Ovary (tissue), 9 donors: ENCODE results near the gene HIRIP3. TPM values are rescaled to one million over a fixed set of nuclear protein-coding genes. Genes with fewer than 3 reads are reported as not detected.
A peak's percentile ranks its signal among the peaks of the same experiment; 100 is the strongest.

Experiments
- DNase-seq, 5 donors: peaks; one replicate each; pipeline ENCODE4 v3.0.0-alpha.2; 2019 to 2020
- H3K27ac ChIP-seq, 2 donors: fragments of 200-600 bp; one replicate each; pipeline versions ENCODE4 v1.5.1 to v1.8.0; 2019 to 2022
- H3K27me3 ChIP-seq: fragments of 200-600 bp; one replicate; pipeline ENCODE4 v1.8.0; 2022
- H3K36me3 ChIP-seq: fragments of 200-600 bp; sonication (generic); one replicate; pipeline ENCODE4 v1.5.1; 2019
- H3K4me1 ChIP-seq: one replicate; pipeline ENCODE4 v1.8.1; 2013; ENCODE audit warnings: mild to moderate bottlenecking, moderate library complexity; ENCODE audit not compliant: insufficient read depth
- H3K4me3 ChIP-seq: fragments of 200-600 bp; sonication (generic); one replicate; pipeline ENCODE4 v1.5.1; 2017
- H3K9me3 ChIP-seq, 2 donors: fragments of 200-600 bp in 1 of 2; sonication (generic) in 1 of 2; one replicate each; pipeline versions ENCODE4 v1.5.1 to v1.8.1; 2013 to 2019; ENCODE audit warnings: mild to moderate bottlenecking in 1 of 2, moderate library complexity in 1 of 2
- CTCF ChIP-seq, 3 donors: fragments of 450-650 bp in 2 of 3; fragments of 200-600 bp in 1 of 3; IDR thresholded peaks; one replicate each; pipeline versions ENCODE4 v1.5.1 to v1.8.0; 2016 to 2022; ENCODE audit warnings: antibody characterized with exemption in 3 of 3, mild to moderate bottlenecking in 1 of 3
- EP300 ChIP-seq: sonication (generic); formaldehyde crosslinking; IDR thresholded peaks from one replicate; pipeline ENCODE4 v1.6.1; 2017; ENCODE audit warnings: antibody characterized with exemption
- POLR2A ChIP-seq: fragments of 450-650 bp; IDR thresholded peaks from one replicate; pipeline ENCODE4 v1.6.1; 2017; ENCODE audit warnings: antibody characterized with exemption, mild to moderate bottlenecking, moderate library complexity
- WGBS, 3 donors: extraction: QIAGEN DNeasy Blood & Tissue Kit in 1 of 3; methylation state at CpG; one replicate each; pipeline versions ENCODE4 v1.1.5 to v1.1.7; 2013 to 2017; 5-methylcytosine and 5-hydroxymethylcytosine counted together
- intact Hi-C, 4 donors: fragments of 100-400 bp; cut with DNase I; formaldehyde crosslinking; loops; one replicate each; pipeline versions ENCODE4 v1.11.0 to v1.15.1; 2022 to 2023
- polyA plus RNA-seq, 2 donors: library from polyadenylated mRNA; stranded (reverse); fragments of 200-250 nt in 1 of 2; fragments of 350-450 nt in 1 of 2; fragmentation: Illumina TruSeq in 1 of 2; extraction: RNeasy Lipid Tissue Mini Kit (QIAGEN cat#74804) in 1 of 2; gene quantifications; one replicate each; pipeline ENCODE4 v1.2.3, GENCODE V29; 2013 to 2014
- total RNA-seq, 7 donors: library from RNA; depleted of rRNA in 2 of 7; stranded (reverse); fragments of >200 nt in 2 of 7; fragmentation: NEBNext Ultra II Directional in 3 of 7; extraction: Animal tissue kit (Norgen Biotek cat#: 25700) in 3 of 7; gene quantifications; one replicate each; pipeline versions ENCODE4 v1.1.0 to v1.2.4, GENCODE V29; 2016 to 2023
- donor health status: DM: no; HTN: no; CAD: no; lungs with moderate emphysema.
- donor health status: DM: no; HTN: no; CAD: no.
- donor health status: Bipolar disorder and iron deficiency.
- donor health status: DM: yes; HTN: yes; CAD: no.
- donor health status: DM: no; HTN: no; CAD: no.
- donor health status: DM: yes; HTN: yes; CAD: no.

The HIRIP3 gene
- total and polyA plus RNA-seq, 9 donors: 11.8 to 22.7 (median 17.1) TPM

GRCh38 chr16:29991571-29991904 is 3.9 kb downstream of the HIRIP3 start:
- TF ChIP-seq CTCF (IDR thresholded peaks at IDR 0.05) (no peak), EP300 (no peak), POLR2A (no peak)
- Histone ChIP-seq H3K36me3 (no peaks in the 10 kb centered on the region), H3K4me3 (no peak overlapping the region), H3K4me1 (no peaks in the 10 kb centered on the region), H3K27me3 (no peaks in the 10 kb centered on the region), H3K9me3 (no peaks in the 10 kb centered on the region), H3K27ac (no peak overlapping the region)
- intact Hi-C loops: no loop called here
- DNase-seq: peak in 1 of 5 donors; percentile 50
- WGBS, 3 donors: 62 to 85% (median 68%) methylated on average over 4 to 5 of the region's 5 CpGs

- H3K4me3 ChIP-seq: no peak overlapping the region
- TF ChIP-seq POLR2A (no peak), EP300 (no peak), CTCF (IDR thresholded peaks at IDR 0.05) (no peak)
- intact Hi-C loops: no loop called here
- no peaks in the 10 kb centered on the region for H3K27me3 ChIP-seq
- no peak overlapping the region for H3K27ac ChIP-seq
- WGBS, 3 donors: 82 to 88% (median 83%) methylated on average over 33 to 35 of the region's 35 CpGs
- no peaks in the 10 kb centered on the region for H3K9me3 ChIP-seq
- no peaks in the 10 kb centered on the region for H3K4me1 ChIP-seq
- H3K36me3 ChIP-seq: no peaks in the 10 kb centered on the region
- DNase-seq: peak in 1 of 5 donors; percentile 38
These were observed 4.4 kb downstream of the HIRIP3 start for GRCh38 chr16:29990883-29991570.

- Histone ChIP-seq H3K27me3 (no peaks in the 10 kb centered on the region), H3K27ac (no peak overlapping the region), H3K36me3 (no peaks in the 10 kb centered on the region), H3K4me1 (no peaks in the 10 kb centered on the region), H3K4me3 (no peak overlapping the region), H3K9me3 (no peaks in the 10 kb centered on the region)
- 90 to 95% (median 95%) methylated on average over 2 of the region's 2 CpGs for WGBS, 3 donors
- TF ChIP-seq POLR2A: no peak
- TF ChIP-seq CTCF (IDR thresholded peaks at IDR 0.05): no peak
- TF ChIP-seq EP300: no peak
- intact Hi-C loops: no loop called here
- DNase-seq: no peak
These were observed 5.4 kb downstream of the HIRIP3 start for GRCh38 chr16:29990034-29990433.

GRCh38 chr16:29989111-29989858 is 6.1 kb downstream of the HIRIP3 start:
- WGBS, 3 donors: 79 to 82% (median 80%) methylated on average over 23 of the region's 23 CpGs
- TF ChIP-seq POLR2A (no peak), CTCF (IDR thresholded peaks at IDR 0.05) (no peak), EP300 (no peak)
- Histone ChIP-seq H3K9me3 (no peaks in the 10 kb centered on the region), H3K27ac (no peak overlapping the region), H3K27me3 (no peaks in the 10 kb centered on the region), H3K4me1 (no peaks in the 10 kb centered on the region), H3K36me3 (no peaks in the 10 kb centered on the region), H3K4me3 (no peak overlapping the region)
- no peak for DNase-seq
- intact Hi-C loops: no loop called here
